ENCODE measurements around the gene JAKMIP1.

The JAKMIP1 gene

DNA sequence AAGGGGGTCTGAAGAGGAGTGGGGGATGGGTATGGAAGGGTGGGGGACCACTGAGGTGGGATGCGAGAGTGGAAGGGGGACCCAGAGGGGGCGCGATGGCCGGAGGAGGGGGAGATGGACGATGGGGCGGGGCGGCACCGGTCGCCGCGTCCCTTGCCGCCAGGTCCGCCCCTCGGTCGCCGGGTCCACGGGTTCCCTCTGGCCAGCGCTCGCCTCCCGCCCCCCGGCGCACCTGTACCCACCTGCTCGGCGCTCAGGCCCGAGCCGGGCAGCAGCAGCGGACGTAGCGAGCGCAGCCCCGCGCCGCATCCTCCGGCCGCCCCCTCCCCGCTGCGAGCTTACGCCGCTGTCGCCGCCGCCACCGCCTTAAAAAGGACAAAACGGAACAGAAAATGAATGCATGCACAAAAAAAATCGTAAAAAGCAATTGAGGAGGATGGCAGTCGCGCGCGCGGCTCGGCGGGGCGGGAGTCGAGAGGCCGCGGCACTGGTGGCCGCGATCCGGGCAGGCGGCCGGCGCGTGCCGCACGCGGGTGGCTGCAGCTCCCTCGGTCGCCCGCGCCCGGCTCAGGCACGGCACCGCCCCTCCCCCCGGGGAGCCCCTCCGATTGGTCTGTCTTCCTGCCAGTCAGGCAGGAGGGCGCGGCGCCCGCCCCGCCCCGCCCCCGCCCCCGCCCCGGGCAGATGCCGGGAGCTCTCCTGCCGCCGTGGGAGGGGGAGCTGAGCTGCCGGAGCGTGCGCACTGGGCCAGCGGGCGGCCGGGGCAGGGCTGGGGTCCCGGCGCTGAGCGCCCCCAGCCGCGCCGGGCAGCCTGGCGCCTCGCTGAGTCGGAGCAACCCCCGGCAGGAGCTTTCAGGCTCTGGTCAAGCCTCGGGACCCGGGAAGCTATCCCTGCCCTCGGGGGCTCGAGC lies at the start of gene JAKMIP1:
Gene JAKMIP1, minus strand, starts transcription at position 539 of the 911 bp plus-strand sequence. CDS start 87,699 bp downstream, outside the sequence.
- no peak for DNase-seq (ENCODE audit: low read depth)

DNA sequence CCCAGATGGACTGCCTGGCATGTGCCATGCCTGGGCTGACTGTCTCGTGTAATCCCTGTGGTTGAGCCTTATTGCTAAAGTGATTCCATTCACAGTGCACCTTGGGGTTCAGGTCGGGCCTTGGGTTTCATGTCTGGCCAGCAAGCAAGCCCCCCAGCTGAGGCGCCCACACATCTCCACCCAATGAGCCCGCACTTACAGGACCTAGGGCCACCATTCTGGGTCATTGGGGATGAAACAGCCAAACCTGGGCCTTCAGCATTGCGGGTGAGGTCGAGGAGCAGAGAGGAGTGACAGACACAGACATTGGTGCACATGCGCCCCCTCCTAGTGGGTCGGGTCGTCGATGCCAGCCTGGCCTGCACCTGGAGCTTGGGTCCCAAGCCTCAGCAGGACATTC lies 48.0 kb upstream of the JAKMIP1 start:
- DNase-seq (ENCODE audit: low read depth), result no peak

DNA sequence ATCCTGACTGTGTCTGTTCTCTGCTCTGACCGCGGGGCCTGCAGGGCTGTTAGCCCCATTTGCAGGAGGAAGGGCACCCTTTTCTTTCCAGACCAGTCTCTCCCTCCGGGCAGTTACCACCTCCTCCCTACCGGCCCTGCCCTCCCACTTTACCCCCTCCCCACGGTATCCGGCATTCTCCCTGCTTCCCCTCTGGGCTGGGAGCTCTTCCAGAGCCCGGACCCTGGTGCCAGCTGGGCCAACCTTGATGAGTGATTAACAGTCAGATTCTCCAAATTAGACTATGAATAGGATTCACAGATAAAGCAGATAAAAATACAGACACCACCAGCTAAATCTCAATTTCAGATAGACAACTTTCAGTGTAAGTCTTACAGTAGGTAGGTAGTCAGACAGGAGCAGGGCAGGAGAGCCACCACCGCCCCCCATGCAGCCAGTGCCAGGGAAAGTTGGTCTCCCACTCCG lies 45.9 kb upstream of the JAKMIP1 start:
- no peak for DNase-seq (ENCODE audit: low read depth)

DNA sequence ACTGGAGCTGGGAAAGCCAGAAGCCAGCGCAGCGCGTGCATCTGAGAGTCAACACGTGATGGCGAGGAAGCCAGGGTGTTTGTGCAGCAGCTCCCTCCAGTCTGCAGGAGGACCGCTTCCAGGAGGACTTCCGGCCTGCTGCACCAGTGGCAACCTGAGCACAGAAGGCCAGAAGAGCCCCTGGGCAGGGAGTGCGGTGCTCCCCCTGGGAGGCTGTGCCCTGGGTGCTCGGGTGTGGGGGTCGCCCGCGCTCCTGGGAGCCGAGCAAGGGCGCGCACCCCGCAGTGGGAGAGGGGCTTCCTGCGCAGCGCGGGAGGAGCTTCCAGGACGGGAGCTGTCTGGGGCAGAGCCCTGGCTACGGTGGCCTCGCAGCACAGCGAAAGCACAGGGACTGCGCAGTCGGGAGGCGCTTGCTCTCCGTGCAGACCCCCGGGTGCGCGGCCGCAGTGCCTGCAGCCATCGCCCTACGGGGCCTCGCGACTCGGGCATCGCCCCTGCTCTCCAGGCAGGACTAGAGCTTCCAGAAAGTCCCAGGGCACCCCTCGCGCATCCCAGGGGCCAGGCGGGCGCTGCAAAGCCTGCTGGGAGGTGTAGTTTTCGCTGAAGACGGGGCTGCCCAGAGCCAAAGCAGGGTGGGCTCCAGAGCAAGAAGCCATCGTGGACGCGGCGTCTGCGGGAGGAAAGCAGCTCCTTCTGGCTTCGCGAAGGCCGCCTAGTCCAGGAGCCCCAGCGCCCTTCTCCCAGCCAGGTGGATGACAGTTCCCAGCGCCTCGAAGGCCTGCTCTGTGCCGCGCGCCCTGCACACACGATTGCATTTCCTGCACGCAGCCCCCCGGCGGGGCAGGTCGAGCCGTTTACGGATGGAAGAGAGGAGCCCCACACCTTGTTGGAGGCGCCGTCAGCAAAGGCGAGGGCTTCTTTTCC lies 45.2 kb upstream of the JAKMIP1 start:
- DNase-seq (ENCODE audit: low read depth), result no peak

DNA sequence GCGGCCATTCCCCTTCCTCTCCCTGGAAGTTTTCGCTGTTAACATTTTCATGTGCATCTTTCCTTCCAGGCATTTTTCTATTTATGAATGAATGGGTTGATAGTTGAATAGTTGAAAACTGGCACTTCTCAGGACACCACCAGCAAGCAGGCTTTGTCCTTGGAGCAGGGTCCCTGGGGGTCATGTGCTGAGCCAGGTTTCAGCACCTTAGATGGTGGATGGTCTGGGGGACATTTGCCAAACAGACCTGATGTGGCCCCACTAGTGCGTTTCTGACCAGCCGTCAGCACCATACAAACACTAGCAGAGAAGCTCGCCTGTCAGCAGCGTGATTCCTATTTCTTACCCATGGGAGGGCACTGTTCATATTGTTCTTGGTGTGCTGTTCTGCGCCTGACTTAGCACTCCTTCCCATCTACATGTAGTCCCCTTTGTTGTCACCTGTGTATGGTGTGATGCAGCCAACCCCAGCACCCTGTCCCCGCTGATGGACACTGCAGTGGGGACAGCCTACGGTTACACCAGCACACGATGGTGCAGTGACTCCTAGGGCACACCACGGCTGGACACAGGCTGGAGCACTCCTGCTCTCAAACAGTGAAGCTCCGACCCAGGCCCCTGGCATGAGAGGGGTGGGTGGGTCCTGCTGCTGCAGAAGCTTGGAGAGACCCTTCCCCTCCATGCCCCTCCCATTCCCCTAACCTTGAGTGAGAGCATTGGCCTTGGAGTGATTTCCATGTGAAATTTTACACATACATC lies 42.1 kb upstream of the JAKMIP1 start:
- no peak for DNase-seq (ENCODE audit: low read depth)

DNA sequence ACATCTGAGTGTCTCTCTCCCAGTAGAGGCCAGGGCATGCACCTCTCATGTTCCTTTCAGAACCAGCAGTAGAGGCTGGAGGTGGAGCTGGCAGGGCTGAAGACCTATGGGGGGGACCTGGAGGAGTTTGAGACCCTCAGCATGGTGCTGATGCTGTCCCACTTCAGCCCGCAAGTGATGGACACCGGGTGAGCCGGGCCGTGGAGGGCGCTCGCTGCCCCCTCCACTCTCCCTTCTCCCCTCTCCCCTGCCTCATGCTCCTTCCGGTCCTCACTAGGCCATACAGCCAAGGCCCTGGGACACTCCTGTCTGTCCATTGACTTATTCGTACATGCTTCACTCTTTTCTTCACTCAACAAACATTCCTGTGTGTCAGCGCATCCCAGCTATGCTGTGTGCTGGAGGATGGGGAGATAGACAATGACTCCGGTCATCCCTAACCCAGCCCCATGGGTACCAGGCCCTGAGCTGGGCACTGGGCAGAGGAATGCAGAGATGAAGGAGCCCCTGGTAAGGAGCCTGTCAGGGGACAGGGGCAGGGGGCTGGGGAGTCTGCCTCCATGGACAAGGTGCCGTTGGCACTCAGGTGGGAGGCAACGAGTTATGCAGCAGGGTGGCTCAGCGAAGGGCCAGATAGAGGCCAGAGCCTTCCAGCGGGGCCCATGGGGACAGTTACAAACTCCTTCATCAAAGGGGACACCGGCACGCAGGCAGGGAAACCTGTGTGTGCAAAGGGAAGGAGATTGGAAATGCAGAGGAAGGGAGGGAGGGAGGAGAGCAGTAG lies 40.9 kb upstream of the JAKMIP1 start:
- no peak for DNase-seq (ENCODE audit: low read depth)

DNA sequence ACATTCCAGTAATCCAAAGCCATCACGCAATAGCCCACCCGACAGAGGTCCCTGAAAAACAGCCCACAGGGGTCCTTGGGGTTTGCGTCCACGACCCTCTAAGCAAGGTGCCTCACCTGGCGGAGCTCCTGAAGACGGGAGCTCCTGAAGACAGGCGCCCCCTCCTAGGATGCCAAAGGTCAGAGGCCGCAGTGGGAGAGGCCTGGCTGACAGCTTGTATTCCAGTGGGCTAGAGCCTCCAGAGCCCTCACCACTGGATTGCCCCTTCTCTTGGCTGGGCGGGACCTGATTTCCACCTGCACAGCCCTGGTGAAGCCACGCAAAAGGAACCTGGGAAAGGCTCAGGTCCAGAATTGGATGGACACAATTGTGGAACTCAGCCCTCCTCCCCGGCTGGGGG lies 39.6 kb upstream of the JAKMIP1 start:
- DNase-seq (ENCODE audit: low read depth), result no peak

DNA sequence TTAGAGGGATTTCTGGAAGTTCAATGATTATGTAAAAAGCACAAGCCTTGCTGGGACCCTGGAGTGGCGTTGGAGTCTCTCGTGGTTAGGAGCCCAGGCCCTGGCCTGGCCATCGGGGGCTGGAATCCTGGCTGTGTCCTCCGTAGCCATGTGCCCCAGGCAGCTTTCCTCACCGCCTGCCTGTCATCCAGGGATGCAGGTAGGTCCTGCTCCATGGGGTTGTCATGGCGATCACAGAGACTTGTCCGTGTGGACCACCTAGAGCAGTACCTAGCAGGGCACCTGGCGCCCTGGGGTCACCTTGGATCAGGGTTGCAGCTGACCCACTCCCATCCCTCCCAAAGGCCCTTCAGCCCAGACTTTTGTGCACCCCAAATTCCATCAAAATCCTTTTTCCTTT lies 39.1 kb upstream of the JAKMIP1 start:
- no peak for DNase-seq (ENCODE audit: low read depth)

DNA sequence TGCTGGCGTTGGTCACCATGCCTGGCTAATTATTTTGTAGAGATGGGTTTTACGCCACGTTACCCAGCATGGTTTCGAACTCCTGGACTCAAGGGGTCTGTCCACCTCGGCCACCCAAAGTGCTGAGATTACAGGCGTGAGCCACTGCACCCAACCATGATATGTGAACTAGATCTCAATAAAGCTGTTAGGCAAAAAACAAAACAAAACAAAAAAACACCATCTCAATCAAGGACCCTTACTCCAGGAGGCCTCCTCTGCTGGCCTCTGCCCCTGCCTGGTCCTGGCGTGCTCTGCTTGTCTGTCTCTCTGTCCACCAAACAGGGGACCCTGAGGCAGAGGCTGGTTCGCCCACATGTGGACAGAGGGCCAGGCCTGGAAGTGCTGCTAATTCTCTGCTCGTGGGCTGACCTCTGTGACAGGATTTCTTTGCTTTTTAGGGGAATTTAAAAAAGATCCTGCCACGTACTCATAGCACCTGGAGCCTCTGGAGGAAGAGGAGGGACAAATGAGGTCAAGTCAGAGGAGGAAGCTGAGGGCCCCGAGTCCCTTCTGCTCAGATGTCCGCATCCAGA lies 36.6 kb upstream of the JAKMIP1 start:
- no peak for DNase-seq (ENCODE audit: low read depth)

DNA sequence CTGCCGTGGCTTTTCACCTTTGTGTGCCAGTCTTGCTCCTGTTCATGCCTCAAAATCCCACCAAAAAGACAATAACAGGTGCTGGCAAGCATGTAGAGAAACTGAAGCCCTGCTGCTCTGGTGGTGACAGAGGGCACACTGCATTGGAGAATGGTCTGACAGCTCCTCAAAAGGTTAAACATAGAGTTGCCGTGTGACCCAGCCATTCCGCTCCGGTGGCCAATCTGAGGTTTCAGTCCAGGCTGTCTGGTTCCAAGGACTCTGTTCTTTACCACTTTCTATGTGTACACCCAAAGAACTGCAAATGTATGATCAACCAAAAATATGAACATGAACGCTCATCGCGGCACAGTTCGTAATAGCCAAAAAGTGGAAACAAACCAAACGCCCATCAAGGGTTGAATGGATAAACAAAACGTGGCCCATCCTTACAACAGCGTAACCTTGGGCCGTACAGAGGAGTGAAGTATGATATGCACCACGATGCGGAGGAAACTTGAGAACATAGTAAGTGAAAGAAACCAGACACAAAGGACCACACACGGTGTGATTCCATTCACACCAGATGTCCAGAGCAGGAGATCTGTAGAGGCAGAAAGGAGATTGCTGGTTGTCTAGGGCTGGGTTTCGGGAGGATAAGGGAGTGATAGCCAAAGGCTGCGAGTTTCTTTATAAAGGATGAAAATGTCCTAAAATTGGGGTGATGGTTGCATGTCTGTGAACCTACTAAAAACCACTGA lies 35.7 kb upstream of the JAKMIP1 start:
- no peak for DNase-seq (ENCODE audit: low read depth)

DNA sequence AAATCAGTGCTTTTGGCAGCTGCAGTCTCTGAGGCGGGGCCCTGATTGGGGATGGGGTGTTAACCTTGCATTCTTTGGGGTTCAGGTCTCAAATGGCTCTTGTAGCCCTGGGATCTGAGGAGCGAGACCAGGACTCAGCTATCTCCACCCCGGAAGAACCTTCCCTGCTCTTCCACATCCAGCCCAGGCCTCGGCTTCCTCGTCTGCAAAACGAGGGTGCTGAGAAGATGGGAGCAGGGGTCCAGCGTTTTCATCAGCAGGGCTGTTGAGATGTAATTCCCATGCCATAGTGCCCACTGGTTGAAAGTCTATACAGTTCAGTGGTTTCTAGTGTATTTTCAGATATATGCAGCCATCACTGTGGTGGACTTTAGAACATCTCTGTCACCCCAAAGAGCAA lies 34.7 kb upstream of the JAKMIP1 start:
- DNase-seq (ENCODE audit: low read depth), result no peak

DNA sequence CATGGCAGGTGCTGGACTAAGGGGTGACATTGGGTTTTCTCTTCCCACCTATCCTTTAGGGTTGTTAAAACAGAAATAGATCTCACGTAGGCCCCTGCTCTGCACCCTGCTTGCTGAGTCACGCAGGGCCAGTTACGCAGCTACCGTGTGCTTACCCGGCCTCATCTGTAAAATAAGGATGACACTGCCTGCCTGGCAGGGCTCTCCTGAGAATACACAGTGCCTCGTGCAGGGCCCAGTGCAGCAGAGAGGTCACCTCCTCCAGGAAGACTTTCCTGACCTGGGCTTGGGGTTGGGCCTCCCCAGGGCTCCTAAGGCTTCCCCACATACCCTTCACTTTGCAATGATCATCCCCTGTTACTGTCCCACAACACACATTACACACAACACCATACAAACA lies 33.6 kb upstream of the JAKMIP1 start:
- DNase-seq (ENCODE audit: low read depth), result no peak

DNA sequence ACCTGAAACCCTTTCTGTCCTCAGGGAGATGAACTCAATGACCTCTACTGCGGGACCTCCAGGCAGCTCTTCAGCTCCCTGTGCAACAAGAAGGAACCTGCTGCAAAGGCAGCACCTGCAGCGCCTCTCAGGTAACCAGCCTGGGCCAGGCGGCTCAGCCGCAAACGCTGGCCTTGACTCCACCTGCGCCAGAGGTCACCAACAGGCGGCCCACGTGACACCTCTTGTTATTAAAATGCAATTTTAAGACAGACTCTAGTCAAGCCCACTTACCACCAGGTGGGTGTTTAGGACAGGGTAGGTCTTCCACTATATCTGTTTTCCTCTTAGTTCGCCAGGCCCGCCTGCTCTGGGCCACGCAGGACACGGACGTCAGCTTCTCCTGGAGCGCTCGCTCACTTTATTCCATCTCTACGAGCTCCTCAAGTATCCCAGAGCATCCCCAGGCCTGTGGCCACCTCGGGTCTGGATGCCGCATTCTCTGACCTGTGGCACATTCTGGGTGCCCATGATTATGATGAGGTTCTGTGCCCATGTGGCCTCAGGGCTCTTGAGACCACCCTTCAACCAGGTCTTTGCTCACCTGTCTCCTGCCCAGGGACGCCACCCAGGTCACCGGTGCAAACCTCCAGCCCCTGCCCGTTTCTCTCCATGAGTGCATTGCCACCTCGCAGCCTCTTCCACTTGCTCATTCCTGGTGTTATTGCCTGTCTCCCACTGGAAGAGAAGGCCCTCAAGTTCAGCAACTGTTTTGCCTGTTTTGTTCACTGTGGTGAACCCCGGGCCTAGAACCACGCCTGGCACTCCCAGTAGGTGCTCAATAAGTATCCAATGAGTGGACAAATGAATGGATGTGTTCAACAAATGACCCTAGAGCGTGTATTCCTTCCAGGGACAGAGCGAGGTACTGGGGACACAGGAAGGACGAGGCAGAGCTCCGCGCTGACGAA lies 32.8 kb upstream of the JAKMIP1 start:
- no peak for DNase-seq (ENCODE audit: low read depth)

DNA sequence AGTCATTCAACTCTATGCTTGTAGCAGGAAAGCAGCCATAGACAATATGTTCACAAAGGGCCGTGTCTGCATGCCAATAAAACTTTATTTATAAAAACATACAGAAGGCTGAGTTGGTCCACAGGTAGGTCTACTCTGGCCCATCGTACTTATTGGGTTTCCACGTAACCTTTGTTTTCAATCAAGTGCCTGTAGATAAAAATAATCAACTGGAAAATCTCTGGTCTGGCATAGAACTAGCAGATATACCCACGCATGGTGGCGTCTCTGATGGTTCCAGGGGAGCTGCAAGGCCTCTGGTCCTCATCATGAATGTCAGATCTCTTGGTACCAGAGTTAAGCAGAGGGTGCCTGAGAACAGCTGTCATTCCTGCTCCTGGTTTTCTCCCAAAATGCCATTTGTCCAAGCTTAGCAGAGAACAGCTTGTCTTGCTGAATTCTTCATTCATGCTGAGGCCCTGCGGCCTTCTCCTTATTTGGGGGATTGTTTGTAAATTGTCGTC lies 31.4 kb upstream of the JAKMIP1 start:
- no peak for DNase-seq (ENCODE audit: low read depth)

DNA sequence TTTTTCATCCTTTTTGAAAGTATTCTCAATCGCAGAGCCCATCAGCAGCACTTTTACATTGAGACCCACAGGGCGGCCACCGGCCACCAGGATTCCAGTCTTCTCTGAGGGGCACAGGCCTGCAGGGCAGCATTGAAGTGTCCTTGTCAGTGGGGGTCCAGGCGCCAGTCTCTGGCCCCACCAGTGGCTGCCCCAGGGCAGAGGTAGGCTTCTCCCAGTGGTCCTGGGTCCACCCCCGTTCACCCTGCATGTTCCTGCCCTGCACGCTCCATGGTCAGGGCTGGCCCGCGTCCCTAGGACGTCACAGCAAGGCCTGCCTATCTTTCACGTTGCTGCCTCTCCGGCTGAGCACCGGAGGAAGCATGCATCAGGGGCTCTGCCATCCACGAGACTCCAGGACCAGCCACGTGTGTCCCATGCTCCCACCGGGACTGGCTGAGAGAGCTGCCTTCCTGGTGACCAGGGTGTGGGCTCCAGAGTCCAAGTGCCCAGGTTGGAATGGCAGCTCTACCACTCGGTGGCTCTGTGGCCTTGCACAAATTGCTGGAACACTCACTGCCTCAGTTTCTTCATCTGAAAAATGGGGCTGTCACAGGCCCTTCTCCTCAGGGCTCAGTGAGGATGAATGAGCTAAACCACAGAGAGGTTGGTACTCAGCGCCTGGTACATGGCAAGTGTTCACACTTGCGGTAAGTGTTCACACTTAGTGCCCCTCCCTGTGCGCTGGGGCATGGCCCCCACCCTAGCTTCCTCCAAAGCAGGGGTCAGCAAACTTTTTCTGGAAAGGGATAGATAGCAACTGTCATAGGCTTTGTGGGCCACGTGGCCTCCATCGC lies 30.7 kb upstream of the JAKMIP1 start:
- no peak for DNase-seq (ENCODE audit: low read depth)

DNA sequence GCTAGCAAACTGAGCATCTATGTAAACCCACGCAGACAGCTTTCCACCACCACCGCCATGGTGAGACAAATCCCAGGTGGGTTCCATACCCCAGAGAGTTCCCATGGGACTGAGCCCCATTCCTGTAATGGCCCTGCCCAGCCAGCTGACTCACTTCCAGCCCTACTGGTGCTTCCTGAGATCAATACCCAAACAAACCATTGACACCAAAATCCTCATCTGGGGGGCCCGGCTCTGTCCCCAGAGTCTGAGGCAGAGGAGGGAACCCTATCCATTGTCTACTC lies 30.1 kb upstream of the JAKMIP1 start:
- DNase-seq (ENCODE audit: low read depth), result no peak

DNA sequence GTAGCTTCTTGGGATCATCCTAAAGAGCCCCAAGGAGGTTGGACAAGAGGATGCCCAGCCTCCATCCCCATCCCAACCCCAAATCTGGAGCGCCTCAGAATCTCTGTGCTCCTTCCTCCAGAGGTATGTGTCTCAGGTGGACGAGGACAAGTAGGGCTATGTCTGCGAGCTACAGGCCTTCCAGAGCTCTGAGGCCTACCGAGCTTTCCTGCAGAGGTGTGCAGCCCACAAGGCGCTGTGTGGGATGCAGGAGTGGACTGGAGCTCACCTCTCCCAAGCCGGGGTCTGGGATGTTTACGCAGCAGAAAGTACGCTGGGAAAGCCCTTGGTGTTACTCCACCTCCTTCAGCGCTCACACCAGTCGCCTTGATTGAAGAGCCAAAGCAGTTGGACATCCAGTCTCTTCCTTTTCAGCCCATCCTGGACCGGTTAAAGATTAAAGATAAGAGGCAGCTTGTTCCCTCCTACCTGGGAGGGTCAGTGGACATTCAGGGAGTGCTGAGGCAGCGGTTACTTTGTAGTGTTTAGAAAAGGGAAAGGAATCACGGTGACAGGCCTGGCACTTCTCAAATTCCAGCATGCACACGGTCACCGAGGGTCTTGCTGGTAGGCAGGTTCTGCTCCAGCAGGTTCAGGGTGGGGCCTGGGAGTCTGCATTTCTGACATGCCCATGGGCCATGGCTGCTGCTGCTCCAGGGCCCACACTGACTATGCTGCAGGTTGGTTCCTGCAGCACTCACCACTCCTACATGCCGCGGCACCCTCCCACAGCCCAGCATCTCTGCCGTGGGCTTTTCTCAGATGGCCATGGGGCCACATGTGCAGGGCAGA lies 29.5 kb upstream of the JAKMIP1 start:
- DNase-seq (ENCODE audit: low read depth), result no peak

All from fibroblast of the conjunctiva (primary cell).